IMR-90 (cell line): ENCODE data around the gene PHIP. TPM values are rescaled to one million over a fixed set of nuclear protein-coding genes. Genes with fewer than 3 reads are reported as not detected.

Experiments
- ATAC-seq: fragments of 200-7000 bp; cut with Tn5 transposase; 2 replicates; pipeline ENCODE4 v1.9.1; 2020; ENCODE audit warnings: low read depth, mild to moderate bottlenecking, moderate library complexity
- BruUV-seq: library from RNA; stranded (reverse); fragments of 400-500 nt; replicated peaks from 2 replicates; lab custom pipeline; 2021; lab: Mats Ljungman, UMichigan
- CTCF ChIA-PET: fragments of 300-600 bp; formaldehyde crosslinking; extraction: SDS; loops from one replicate; lab custom pipeline; 2021; ENCODE audit warnings: antibody characterized with exemption; lab: Yijun Ruan, JAX
- POLR2A ChIA-PET: fragments of 300-600 bp; sonication (Branson Sonifier 250); formaldehyde crosslinking; loops from one replicate; lab custom pipeline; 2022; ENCODE audit warnings: antibody characterized with exemption; ENCODE audit not compliant: unreplicated experiment; lab: Charles Lee
- DNase-seq: peaks from one replicate; pipeline ENCODE4 v3.0.0; 2013
- H2AFZ ChIP-seq: replicated peaks from 2 replicates; pipeline ENCODE3; 2013; ENCODE audit warnings: low read length, mild to moderate bottlenecking; ENCODE audit not compliant: poor library complexity
- H2AK5ac ChIP-seq: 2 replicates; pipeline ENCODE4 v1.6.1; 2013; ENCODE audit warnings: low read depth, low read length, inconsistent platforms
- H2AK9ac ChIP-seq: replicated peaks from 2 replicates; pipeline ENCODE3; 2013; ENCODE audit warnings: mild to moderate bottlenecking, low read depth, low read length, moderate library complexity; ENCODE audit not compliant: poor library complexity
- H2BK120ac ChIP-seq: 2 replicates; pipeline ENCODE4 v1.6.1; 2013; ENCODE audit warnings: low read depth, low read length, inconsistent platforms
- H2BK15ac ChIP-seq: 3 replicates; pipeline ENCODE4 v1.6.1; 2013; ENCODE audit warnings: low read depth, low read length, inconsistent platforms
- H2BK20ac ChIP-seq: 2 replicates; pipeline ENCODE4 v1.6.1; 2013; ENCODE audit warnings: low read depth, mild to moderate bottlenecking, inconsistent platforms, low read length, moderate library complexity
- H2BK5ac ChIP-seq: 2 replicates; pipeline ENCODE4 v1.6.1; 2013; ENCODE audit warnings: mild to moderate bottlenecking, low read depth, low read length, inconsistent platforms; ENCODE audit not compliant: poor library complexity, severe bottlenecking
- H3K14ac ChIP-seq: replicated peaks from 2 replicates; pipeline ENCODE4 v1.6.1; 2013; ENCODE audit warnings: low read depth, low read length, inconsistent platforms
- H3K18ac ChIP-seq: 2 replicates; pipeline ENCODE4 v1.6.1; 2013; ENCODE audit warnings: low read depth, low read length, control low read depth
- H3K23ac ChIP-seq: 2 replicates; pipeline ENCODE4 v1.6.1; 2013; ENCODE audit warnings: low read depth, low read length, inconsistent platforms
- H3K27ac ChIP-seq: 2 replicates; pipeline ENCODE4 v1.5.1; 2013; ENCODE audit warnings: mild to moderate bottlenecking, control low read depth, low read length; ENCODE audit not compliant: insufficient read depth
- H3K27me3 ChIP-seq: 2 replicates; pipeline ENCODE4 v1.6.1; 2013; ENCODE audit warnings: low read length; ENCODE audit not compliant: control insufficient read depth, insufficient read depth
- H3K36me3 ChIP-seq: 2 replicates; pipeline ENCODE4 v1.6.1; 2013; ENCODE audit warnings: low read length, mixed read lengths; ENCODE audit not compliant: control insufficient read depth, insufficient read depth
- H3K4ac ChIP-seq: 2 replicates; pipeline ENCODE4 v1.6.1; 2013; ENCODE audit warnings: low read depth, low read length, inconsistent platforms
- H3K4me1 ChIP-seq: 2 replicates; pipeline ENCODE4 v1.6.1; 2013; ENCODE audit warnings: low read length, mixed read lengths; ENCODE audit not compliant: control insufficient read depth, insufficient read depth
- H3K4me2 ChIP-seq: 2 replicates; pipeline ENCODE4 v1.6.1; 2013; ENCODE audit warnings: low read depth, mild to moderate bottlenecking, control low read depth, low read length, moderate library complexity
- H3K4me3 ChIP-seq: 2 replicates; pipeline ENCODE4 v1.5.1; 2013; ENCODE audit warnings: low read depth, mild to moderate bottlenecking, control low read depth, low read length, moderate library complexity; ENCODE audit not compliant: insufficient read depth
- H3K56ac ChIP-seq: 2 replicates; pipeline ENCODE4 v1.6.1; 2013; ENCODE audit warnings: low read length, inconsistent platforms; ENCODE audit not compliant: insufficient read depth; ENCODE audit errors: extremely low read depth
- H3K79me1 ChIP-seq, 2 experiments: 2 replicates each; pipeline ENCODE4 v1.6.1; 2013; ENCODE audit warnings: low read length in 2 of 2, inconsistent platforms in 1 of 2, low read depth in 1 of 2
- H3K9ac ChIP-seq: 2 replicates; pipeline ENCODE4 v1.6.1; 2013; ENCODE audit warnings: low read depth, low read length, control low read depth
- H3K9me1 ChIP-seq: 2 replicates; pipeline ENCODE4 v1.6.1; 2013; ENCODE audit warnings: low read length, inconsistent platforms; ENCODE audit not compliant: insufficient read depth
- H3K9me3 ChIP-seq: 2 replicates; pipeline ENCODE4 v1.6.1; 2013; ENCODE audit warnings: low read length; ENCODE audit not compliant: control insufficient read depth, insufficient read depth
- H4K20me1 ChIP-seq: 2 replicates; pipeline ENCODE4 v1.6.1; 2013; ENCODE audit warnings: low read length, inconsistent platforms; ENCODE audit not compliant: insufficient read depth
- H4K5ac ChIP-seq: 2 replicates; pipeline ENCODE4 v1.6.1; 2013; ENCODE audit warnings: mild to moderate bottlenecking, low read depth, low read length, control low read depth
- H4K8ac ChIP-seq, 2 experiments: 2 replicates each; pipeline ENCODE4 v1.6.1; 2013; ENCODE audit warnings: low read depth in 2 of 2, low read length in 2 of 2, control low read depth in 1 of 2, inconsistent platforms in 1 of 2
- H4K91ac ChIP-seq: 2 replicates; pipeline ENCODE4 v1.6.1; 2013; ENCODE audit warnings: low read depth, low read length, inconsistent platforms; ENCODE audit not compliant: insufficient read depth
- RFX5 ChIP-seq: IDR thresholded peaks from 2 replicates; pipeline ENCODE4 v1.8.0; 2012; ENCODE audit warnings: low read depth, mild to moderate bottlenecking, low read length, moderate library complexity
- WGBS, 2 experiments: methylation state at CpG; one replicate each; pipeline versions ENCODE4 v1.1.5 to v1.1.7; 2013; ENCODE audit warnings: missing lambda C conversion rate in 2 of 2; ENCODE audit not compliant: insufficient read length in 1 of 2; ENCODE audit errors: extremely low coverage in 2 of 2; 5-methylcytosine and 5-hydroxymethylcytosine counted together
- dilution Hi-C: fragments of 300-500 bp; cut with HindIII; formaldehyde crosslinking; loops from one replicate; pipeline ENCODE4 v1.14.3; 2018; ENCODE audit warnings: low sequenced_read_pairs; ENCODE audit not compliant: unreplicated experiment
- in situ Hi-C: fragments of 300-500 bp; cut with MboI; formaldehyde crosslinking; loops from 3 replicates; pipeline ENCODE4 v1.14.3; 2019; ENCODE audit warnings: low sequenced_read_pairs, inconsistent platforms, mixed read lengths
- intact Hi-C: fragments of 100-400 bp; cut with micrococcal nuclease; formaldehyde crosslinking; loops from 2 replicates; pipeline ENCODE4 v1.10.0; 2022
- polyA plus RNA-seq, 3 experiments: library from polyadenylated mRNA; depleted of rRNA; stranded (reverse); fragments of >200 nt; gene quantifications; 2 replicates each; pipeline ENCODE4 v1.2.3, GENCODE V29; 2012; ENCODE audit warnings: low replicate concordance in 1 of 3
- total RNA-seq: library from RNA; depleted of rRNA; stranded (reverse); fragments of >200 nt; gene quantifications from 2 replicates; pipeline ENCODE4 v1.2.3, GENCODE V29; 2012

Gene PHIP
- total and polyA plus RNA-seq, 2 of the 4 experiments (the other 2 are of a cell fraction), result 3.4 to 20.4 TPM

- no peak overlapping the region for H4K91ac ChIP-seq
- no CpG with 5 or more reads among the region's 3 CpGs for WGBS, 2 experiments
- H3K9ac ChIP-seq, result no peak overlapping the region
- ChIA-PET POLR2A (no interaction called here), CTCF (interaction anchor here (0.7 kb wide), 1 partner anchor 46 kb away, joined by 3 read pairs; no protein-coding TSS in a partner anchor)
- ATAC-seq, result no peak
- no peak for DNase-seq
- no peak overlapping the region for H3K18ac ChIP-seq
- dilution Hi-C loops, result no loop called here
- no peak for TF ChIP-seq RFX5
- no TSS peak for BruUV-seq
- no peaks in the 10 kb centered on the region for H3K9me3 ChIP-seq
- H2AK9ac ChIP-seq, result no peak overlapping the region
- H3K56ac ChIP-seq, result no peak overlapping the region
- peaks cover 11 to 30% of the 10 kb centered on the region in 2 experiments; a peak in 3 of 4 replicates for H3K79me1 ChIP-seq
- no peak overlapping the region for H2BK120ac ChIP-seq
- intact Hi-C loops, result loop anchor here (5.0 to 10.0 kb wide), 3 partner anchors 40 to 1608 kb away; partner anchors contain the start of gene HTR1B
- H2AK5ac ChIP-seq, result no peak overlapping the region
- no peak overlapping the region for H3K14ac ChIP-seq
- H2BK5ac ChIP-seq, result no peak overlapping the region
- H3K9me1 ChIP-seq, result no peaks in the 10 kb centered on the region
- H3K4me1 ChIP-seq, result peaks cover 4% of the 10 kb centered on the region
- in situ Hi-C loops, result no loop called here
- H3K27ac ChIP-seq, result no peak overlapping the region
- no peak overlapping the region for H2BK15ac ChIP-seq
- H4K20me1 ChIP-seq, result no peaks in the 10 kb centered on the region; the same call in 1 of the 2 replicates
- no peak overlapping the region for H2BK20ac ChIP-seq
- H3K27me3 ChIP-seq, result no peaks in the 10 kb centered on the region
- no peak overlapping the region for H4K8ac ChIP-seq
- no peak overlapping the region for H3K4me2 ChIP-seq
- H3K36me3 ChIP-seq, result no peaks in the 10 kb centered on the region
- H3K4me3 ChIP-seq, result no peak overlapping the region
- H3K23ac ChIP-seq, result no peak overlapping the region
- H4K5ac ChIP-seq, result no peak overlapping the region
- H3K4ac ChIP-seq, result no peak overlapping the region
- H2AFZ ChIP-seq, result no peak overlapping the region
Observed at GRCh38 chr6:79072640-79073181, 5.3 kb downstream of the PHIP start.
